GM18858 (cell line): ENCODE measurements around the gene ITGBL1.

Experiments
- ATAC-seq: cut with Tn5 transposase; IDR thresholded peaks from one replicate; pipeline ENCODE4 v1.9.1; 2021; ENCODE audit not compliant: unreplicated experiment

Gene ITGBL1

GRCh38 chr13:101621099-101621498, 168.6 kb downstream of the ITGBL1 start:
- ATAC-seq = no peak

GRCh38 chr13:101623470-101624209, 171.2 kb downstream of the ITGBL1 start:
- ATAC-seq = no peak

- ATAC-seq = no peak
These were observed 171.9 kb downstream of the ITGBL1 start for GRCh38 chr13:101624210-101624922.

- ATAC-seq = peak; percentile 11
These were observed 172.5 kb downstream of the ITGBL1 start for GRCh38 chr13:101624981-101625380.

GRCh38 chr13:101626925-101627555, 174.6 kb downstream of the ITGBL1 start:
- ATAC-seq = peak; percentile 91

- peak; percentile 30 for ATAC-seq
These were observed 175.1 kb downstream of the ITGBL1 start for GRCh38 chr13:101627556-101627943.

GRCh38 chr13:101628900-101629299, 176.4 kb downstream of the ITGBL1 start:
- ATAC-seq = no peak

GRCh38 chr13:101631395-101631794, 178.9 kb downstream of the ITGBL1 start:
- ATAC-seq = no peak

GRCh38 chr13:101634142-101634541, 181.7 kb downstream of the ITGBL1 start:
- no peak for ATAC-seq

- ATAC-seq = no peak
These were observed 187.2 kb downstream of the ITGBL1 start for GRCh38 chr13:101639711-101640110.

- no peak for ATAC-seq
These were observed 188.4 kb downstream of the ITGBL1 start for GRCh38 chr13:101640788-101641400.

- no peak for ATAC-seq
These were observed 193.4 kb downstream of the ITGBL1 start for GRCh38 chr13:101645871-101646270.

- no peak for ATAC-seq
These were observed 195.3 kb downstream of the ITGBL1 start for GRCh38 chr13:101647760-101648159.

GRCh38 chr13:101648766-101649487, 196.5 kb downstream of the ITGBL1 start:
- ATAC-seq = no peak

- no peak for ATAC-seq
These were observed 197.1 kb downstream of the ITGBL1 start for GRCh38 chr13:101649488-101650126.

GRCh38 chr13:101654883-101655282, 202.4 kb downstream of the ITGBL1 start:
- no peak for ATAC-seq

- peak; percentile 83 for ATAC-seq
These were observed 203.0 kb downstream of the ITGBL1 start for GRCh38 chr13:101655435-101655834.

GRCh38 chr13:101660711-101661110, 208.2 kb downstream of the ITGBL1 start:
- ATAC-seq = no peak

- no peak for ATAC-seq
These were observed 209.4 kb downstream of the ITGBL1 start for GRCh38 chr13:101661839-101662238.

GRCh38 chr13:101673360-101674105, 221.1 kb downstream of the ITGBL1 start:
- no peak for ATAC-seq
